GM10248 (cell line): ENCODE measurements around the gene NOP9.
"Not testable (repeated sequence)": the region's sequence is repeated elsewhere in the genome, so short reads cannot be mapped to it uniquely, and the experiment has no call there.

Experiments
- CTCF ChIA-PET: fragments of 300-600 bp; sonication (Branson Sonifier 250); formaldehyde crosslinking; extraction: SDS; loops from one replicate; lab custom pipeline; 2021; ENCODE audit warnings: antibody characterized with exemption; lab: Yijun Ruan, JAX
- POLR2A ChIA-PET: fragments of 350-650 bp; sonication (Branson Sonifier 250); formaldehyde crosslinking; extraction: SDS; loops from one replicate; lab custom pipeline; 2020; ENCODE audit warnings: antibody characterized with exemption; lab: Yijun Ruan, JAX
- DNase-seq: peaks from one replicate; pipeline ENCODE4 v3.0.0; 2012; ENCODE audit errors: extremely low spot score
- CTCF ChIP-seq: IDR thresholded peaks from 2 replicates; pipeline ENCODE4 v1.5.1; 2012; ENCODE audit warnings: mild to moderate bottlenecking, low read depth; ENCODE audit errors: extremely low read depth, missing control alignments, control extremely low read depth

Gene NOP9

GRCh38 chr14:24343795-24344660, 44.4 kb downstream of the NOP9 start:
- DNase-seq = no peak
- CTCF ChIA-PET = interaction anchor here (0.8 to 5.7 kb wide), 8 partner anchors 11 to 102 kb away, joined by 3 to 71 read pairs (median 6); partner anchors contain the start of genes ADCY4, CBLN3, KHNYN and TINF2
- no peak for TF ChIP-seq CTCF
- POLR2A ChIA-PET = no interaction called here

- TF ChIP-seq CTCF = no peak
- DNase-seq = no peak
- ChIA-PET CTCF (interaction anchor here (0.7 to 5.7 kb wide), 6 partner anchors 9 to 90 kb away, joined by 3 to 71 read pairs (median 6); partner anchors contain the start of gene ADCY4), POLR2A (no interaction called here)
Measured at GRCh38 chr14:24347134-24347533, 47.5 kb downstream of the NOP9 start.

GRCh38 chr14:24348186-24348585, 48.5 kb downstream of the NOP9 start:
- no peak for TF ChIP-seq CTCF
- CTCF ChIA-PET = interaction anchor here (1.2 to 5.7 kb wide), 4 partner anchors 10 to 84 kb away, joined by 3 to 71 read pairs (median 8); partner anchors contain the start of gene ADCY4
- DNase-seq = no peak
- POLR2A ChIA-PET = no interaction called here

- TF ChIP-seq CTCF = no peak
- CTCF ChIA-PET = interaction anchor here (0.7 to 3.2 kb wide), 7 partner anchors 9 to 81 kb away, joined by 3 to 16 read pairs (median 4); partner anchors contain the start of genes NFATC4 and RIPK3
- no peak for DNase-seq
- POLR2A ChIA-PET = no interaction called here
Measured at GRCh38 chr14:24349742-24350141, 50.1 kb downstream of the NOP9 start.

- TF ChIP-seq CTCF = no peak
- ChIA-PET POLR2A (no interaction called here), CTCF (interaction anchor here (1.2 to 3.2 kb wide), 5 partner anchors 11 to 85 kb away, joined by 3 to 16 read pairs (median 7); no protein-coding TSS in a partner anchor)
- DNase-seq = no peak
Measured at GRCh38 chr14:24351517-24351916, 51.9 kb downstream of the NOP9 start.

- no peak for DNase-seq
Measured at GRCh38 chr14:24353559-24354481, 54.2 kb downstream of the NOP9 start.

GRCh38 chr14:24354482-24354825, 54.8 kb downstream of the NOP9 start:
- POLR2A ChIA-PET, DNase-seq: not testable (repeated sequence)
- CTCF ChIA-PET = interaction anchor here (1.2 to 1.6 kb wide), 2 partner anchors 12 to 14 kb away, joined by 3 read pairs; no protein-coding TSS in a partner anchor

More at GRCh38 chr14:24353559-24354481, 54.2 kb downstream of the NOP9 start:
- no peak for TF ChIP-seq CTCF
- POLR2A ChIA-PET = no interaction called here
- CTCF ChIA-PET = interaction anchor here (1.2 to 2.0 kb wide), 3 partner anchors 12 to 78 kb away, joined by 3 to 7 read pairs (median 3); no protein-coding TSS in a partner anchor
